ENCODE results near the gene GNA14. TPM values are rescaled to one million over a fixed set of nuclear protein-coding genes. Genes with fewer than 3 reads are reported as not detected.

The GNA14 gene
- total RNA-seq, 1 experiment from 2014 or later, result 0.15 TPM

DNA sequence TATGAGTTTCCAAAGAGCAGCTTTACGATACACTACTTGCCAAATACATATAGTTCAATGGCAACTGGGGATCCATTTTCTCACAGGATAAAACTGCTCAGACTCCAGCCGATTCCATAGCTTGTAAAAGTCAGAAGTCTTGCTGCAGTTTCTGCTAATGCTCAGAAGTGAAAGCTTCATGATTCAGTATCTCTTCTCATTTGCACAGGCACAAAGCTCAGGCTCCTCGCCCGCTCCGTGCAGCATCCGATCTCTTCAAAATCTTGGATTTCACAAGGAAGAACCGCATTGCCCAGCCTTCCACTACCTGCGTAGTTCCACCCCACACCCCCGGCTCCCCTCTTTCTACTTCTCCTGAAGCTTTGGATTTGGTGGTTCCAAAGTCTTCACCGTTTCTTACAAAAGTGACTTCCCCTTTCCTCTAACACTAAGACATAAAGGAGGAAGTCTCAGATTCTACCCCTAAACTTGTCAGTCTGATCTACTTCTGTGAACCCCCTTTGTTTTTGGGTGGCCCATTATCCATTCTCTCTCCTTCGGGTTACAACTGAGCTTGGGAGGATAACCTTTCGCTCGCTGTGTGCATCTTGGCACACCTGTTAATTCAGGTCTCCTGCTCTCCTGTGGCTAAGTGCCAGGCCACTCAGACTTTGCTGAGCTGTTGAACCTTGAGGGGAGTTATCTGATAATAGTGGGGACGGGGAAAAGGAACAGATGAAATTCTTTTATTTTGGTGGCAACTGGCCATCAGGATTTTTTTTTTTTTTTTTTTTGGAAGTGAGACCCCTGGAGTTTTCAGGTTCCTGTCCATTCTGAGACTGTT, 194.1 kb downstream of the GNA14 start:
- Histone ChIP-seq H3K27ac (ENCODE audit: low read length) (no peak overlapping the region), H3K4me1 (ENCODE audit: control insufficient read depth, insufficient read depth, low read length) (no peaks in the 10 kb centered on the region), H3K4me3 (ENCODE audit: low read depth in 2 of 2, low read length in 2 of 2) (no peak overlapping the region), H3K36me3 (ENCODE audit: control insufficient read depth, insufficient read depth, low read length) (no peaks in the 10 kb centered on the region), H3K9me3 (ENCODE audit: control insufficient read depth, insufficient read depth, low read depth, low read length) (no peaks in the 10 kb centered on the region), H3K27me3 (ENCODE audit: control insufficient read depth, insufficient read depth, low read length) (no peaks in the 10 kb centered on the region)
- TF ChIP-seq REST (IDR thresholded peaks at IDR 0.05; ENCODE audit: insufficient read depth in 1 of 2, low read depth in 2 of 2, low read length in 1 of 2) (no peak), POLR2AphosphoS5 (IDR thresholded peaks at IDR 0.05; ENCODE audit: low read depth, low read length) (no peak), SIN3A (IDR thresholded peaks at IDR 0.05; ENCODE audit: borderline replicate concordance, insufficient read depth, low read depth, low read length) (no peak), TCF7L2 (IDR thresholded peaks at IDR 0.05; ENCODE audit: low read depth, low read length) (no peak)
- TF ChIP-seq, protein P1, sequence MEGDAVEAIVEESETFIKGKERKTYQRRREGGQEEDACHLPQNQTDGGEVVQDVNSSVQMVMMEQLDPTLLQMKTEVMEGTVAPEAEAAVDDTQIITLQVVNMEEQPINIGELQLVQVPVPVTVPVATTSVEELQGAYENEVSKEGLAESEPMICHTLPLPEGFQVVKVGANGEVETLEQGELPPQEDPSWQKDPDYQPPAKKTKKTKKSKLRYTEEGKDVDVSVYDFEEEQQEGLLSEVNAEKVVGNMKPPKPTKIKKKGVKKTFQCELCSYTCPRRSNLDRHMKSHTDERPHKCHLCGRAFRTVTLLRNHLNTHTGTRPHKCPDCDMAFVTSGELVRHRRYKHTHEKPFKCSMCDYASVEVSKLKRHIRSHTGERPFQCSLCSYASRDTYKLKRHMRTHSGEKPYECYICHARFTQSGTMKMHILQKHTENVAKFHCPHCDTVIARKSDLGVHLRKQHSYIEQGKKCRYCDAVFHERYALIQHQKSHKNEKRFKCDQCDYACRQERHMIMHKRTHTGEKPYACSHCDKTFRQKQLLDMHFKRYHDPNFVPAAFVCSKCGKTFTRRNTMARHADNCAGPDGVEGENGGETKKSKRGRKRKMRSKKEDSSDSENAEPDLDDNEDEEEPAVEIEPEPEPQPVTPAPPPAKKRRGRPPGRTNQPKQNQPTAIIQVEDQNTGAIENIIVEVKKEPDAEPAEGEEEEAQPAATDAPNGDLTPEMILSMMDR (IDR thresholded peaks at IDR 0.05), result no peak
- ATAC-seq (no peak), DNase-seq (ENCODE audit: low read depth, low spot score) (no peak)
- CTCF ChIA-PET, result interaction anchor here (1.4 kb wide), 1 partner anchor 297 kb away, joined by 3 read pairs; no protein-coding TSS in a partner anchor
- intact Hi-C loops (cut with micrococcal nuclease; ENCODE audit: unreplicated experiment) (no loop called here), in situ Hi-C loops (cut with HindIII; ENCODE audit: low pct_unique_long_range_greater_than_20kb, low sequenced_read_pairs) (no loop called here)
- POLR2A ChIA-PET, result no interaction called here
- no TSS peak for BruUV-seq (replicated peaks)

GRCh38 chr9:77451507-77451906, 196.6 kb downstream of the GNA14 start:
- Histone ChIP-seq H3K27me3 (ENCODE audit: control insufficient read depth, insufficient read depth, low read length) (no peaks in the 10 kb centered on the region), H3K4me3 (ENCODE audit: low read depth in 2 of 2, low read length in 2 of 2) (no peak overlapping the region), H3K9me3 (ENCODE audit: control insufficient read depth, insufficient read depth, low read depth, low read length) (no peaks in the 10 kb centered on the region), H3K36me3 (ENCODE audit: control insufficient read depth, insufficient read depth, low read length) (no peaks in the 10 kb centered on the region), H3K4me1 (ENCODE audit: control insufficient read depth, insufficient read depth, low read length) (no peaks in the 10 kb centered on the region), H3K27ac (ENCODE audit: low read length) (no peak overlapping the region)
- ChIA-PET POLR2A (no interaction called here), CTCF (no interaction called here)
- ATAC-seq (no peak), DNase-seq (ENCODE audit: low read depth, low spot score) (no peak)
- BruUV-seq (replicated peaks), result no TSS peak
- in situ Hi-C loops (cut with HindIII; ENCODE audit: low pct_unique_long_range_greater_than_20kb, low sequenced_read_pairs) (no loop called here), intact Hi-C loops (cut with micrococcal nuclease; ENCODE audit: unreplicated experiment) (no loop called here)
- TF ChIP-seq POLR2AphosphoS5 (IDR thresholded peaks at IDR 0.05; ENCODE audit: low read depth, low read length) (no peak), REST (IDR thresholded peaks at IDR 0.05; ENCODE audit: insufficient read depth in 1 of 2, low read depth in 2 of 2, low read length in 1 of 2) (no peak), SIN3A (IDR thresholded peaks at IDR 0.05; ENCODE audit: borderline replicate concordance, insufficient read depth, low read depth, low read length) (no peak)

Data from Panc1 (cell line).